SK-MEL-5 (cell line): Measurements from ENCODE around the gene PPARA. TPM values are rescaled to one million over a fixed set of nuclear protein-coding genes. Genes with fewer than 3 reads are reported as not detected.

Source experiments
- DNase-seq: peaks from one replicate; pipeline ENCODE4 v3.0.0-alpha.2; 2016; ENCODE audit warnings: low read depth, low spot score
- in situ Hi-C: cut with HindIII; loops from 2 replicates; pipeline ENCODE4 v1.10.0; 2016; ENCODE audit warnings: low sequenced_read_pairs, high pct_unique_total_duplicates, low pct_unique_long_range_greater_than_20kb
- polyA plus RNA-seq, 2 experiments: library from polyadenylated mRNA; depleted of rRNA; stranded (reverse); fragments of >200 nt; gene quantifications; 2 replicates each; pipeline ENCODE4 v1.2.3, GENCODE V29; 2015
- total RNA-seq: library from RNA; depleted of rRNA; stranded (reverse); fragments of >200 nt; shearing (Covaris generic); gene quantifications from 2 replicates; pipeline ENCODE4 v1.2.3, GENCODE V29; 2014; rRNA removed

Gene PPARA
- 10.6 and 12.2 TPM in 2 replicates for total RNA-seq
- polyA plus RNA-seq (2015; cell fraction: cytosol; rRNA removed): 12.2 and 13.8 TPM in 2 replicates
- polyA plus RNA-seq (2015; cell fraction: nucleus; rRNA removed): 8.0 and 13.0 TPM in 2 replicates

- in situ Hi-C loops: no loop called here
- peak; percentile 87 for DNase-seq
These were observed at the start of gene PPARA for GRCh38 chr22:46150034-46150654. Gene PPARA, plus strand, starts transcription at chr22:46150526. Its CDS starts 47,858 bp downstream, at chr22:46198384.

GRCh38 chr22:46102159-46102558 lies 48.2 kb upstream of the PPARA start:
- no peak for DNase-seq
- in situ Hi-C loops: no loop called here

- in situ Hi-C loops: no loop called here
These were observed 47.6 kb upstream of the PPARA start for GRCh38 chr22:46102752-46103151.

GRCh38 chr22:46103181-46103580 lies 47.1 kb upstream of the PPARA start:
- DNase-seq: no peak

More at GRCh38 chr22:46102752-46103151, 47.6 kb upstream of the PPARA start:
- DNase-seq: no peak

GRCh38 chr22:46103664-46104063 lies 46.7 kb upstream of the PPARA start:
- in situ Hi-C loops: no loop called here
- DNase-seq: no peak

More at GRCh38 chr22:46103181-46103580, 47.1 kb upstream of the PPARA start:
- in situ Hi-C loops: no loop called here

- DNase-seq: no peak
- in situ Hi-C loops: no loop called here
These were observed 46.0 kb upstream of the PPARA start for GRCh38 chr22:46104170-46104880.

- in situ Hi-C loops: no loop called here
- DNase-seq: no peak
These were observed 45.3 kb upstream of the PPARA start for GRCh38 chr22:46104881-46105493.

GRCh38 chr22:46105494-46106278 lies 44.6 kb upstream of the PPARA start:
- in situ Hi-C loops: no loop called here
- no peak for DNase-seq

GRCh38 chr22:46106279-46107022 lies 43.9 kb upstream of the PPARA start:
- in situ Hi-C loops: no loop called here
- DNase-seq: no peak

- in situ Hi-C loops: no loop called here
- DNase-seq: no peak
These were observed 43.1 kb upstream of the PPARA start for GRCh38 chr22:46107089-46107664.

- DNase-seq: no peak
- in situ Hi-C loops: no loop called here
These were observed 42.4 kb upstream of the PPARA start for GRCh38 chr22:46107753-46108563.

- DNase-seq: peak; percentile 60
- in situ Hi-C loops: no loop called here
These were observed 41.5 kb upstream of the PPARA start for GRCh38 chr22:46108564-46109473.

GRCh38 chr22:46109474-46110003 lies 40.8 kb upstream of the PPARA start:
- no peak for DNase-seq
- in situ Hi-C loops: no loop called here

GRCh38 chr22:46110215-46110614 lies 40.1 kb upstream of the PPARA start:
- in situ Hi-C loops: no loop called here
- DNase-seq: peak; percentile 34
